HG03520 (cell line): Measurements from ENCODE around the gene MME.
"Not testable (repeated sequence)": the region's sequence is repeated elsewhere in the genome, so short reads cannot be mapped to it uniquely, and the experiment has no call there.

ENCODE experiments used
- ATAC-seq: cut with Tn5 transposase; IDR thresholded peaks from one replicate; pipeline ENCODE4 v1.9.1; 2021; ENCODE audit warnings: mild to moderate bottlenecking, moderate library complexity; ENCODE audit not compliant: unreplicated experiment

MME gene

GRCh38 chr3:155083313-155083905 lies 3.3 kb downstream of the MME start:
- ATAC-seq = no peak

DNA sequence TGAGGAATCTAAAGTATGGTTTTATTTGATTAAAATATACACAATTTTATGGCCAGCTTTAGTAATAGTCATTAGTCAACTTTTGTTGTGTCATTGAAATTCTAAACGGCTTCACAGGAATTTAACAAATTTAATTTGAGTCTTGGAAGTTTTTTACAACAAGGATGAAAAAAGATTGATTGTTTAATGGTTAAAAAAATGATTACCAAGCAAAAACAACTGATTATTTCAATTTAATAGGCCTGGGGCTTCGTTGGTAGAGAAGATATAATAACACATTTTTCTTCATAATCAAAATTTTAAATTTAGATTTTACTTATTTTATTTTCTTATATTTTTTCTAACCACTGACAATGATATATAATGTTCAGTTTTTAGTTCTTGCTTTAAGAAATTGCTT lies 4.4 kb downstream of the MME start:
- ATAC-seq = no peak

GRCh38 chr3:155086051-155086450 lies 5.9 kb downstream of the MME start:
- ATAC-seq = no peak

DNA sequence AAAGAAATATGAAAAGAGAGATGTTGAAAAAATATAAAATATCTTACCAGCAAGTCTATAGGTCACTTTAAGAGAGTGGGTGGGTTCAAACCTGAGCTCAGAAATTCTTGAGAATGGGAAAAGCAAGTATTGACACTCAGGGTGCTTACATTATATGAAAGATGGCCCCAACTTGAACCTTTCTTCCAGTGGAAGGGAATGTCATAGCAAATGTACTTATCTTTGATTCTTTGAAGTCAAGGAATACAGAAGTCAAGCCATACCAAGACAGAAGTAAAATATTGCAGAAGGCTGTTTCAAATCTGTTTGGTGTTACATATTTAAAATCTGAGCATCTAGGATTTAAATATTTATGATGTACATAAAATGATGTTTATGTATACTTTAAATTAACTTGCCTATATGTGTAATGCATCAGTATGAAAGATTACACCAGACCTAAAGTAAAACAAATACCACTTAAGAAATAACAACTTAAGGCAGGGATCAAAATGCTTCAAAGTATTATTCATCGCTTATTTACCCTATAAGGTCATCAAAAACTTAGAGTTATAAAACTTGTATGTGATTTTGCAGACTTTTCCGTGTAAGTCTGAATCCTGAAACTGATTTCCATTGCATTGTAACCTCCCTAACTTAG lies 8.7 kb downstream of the MME start:
- ATAC-seq = no peak

DNA sequence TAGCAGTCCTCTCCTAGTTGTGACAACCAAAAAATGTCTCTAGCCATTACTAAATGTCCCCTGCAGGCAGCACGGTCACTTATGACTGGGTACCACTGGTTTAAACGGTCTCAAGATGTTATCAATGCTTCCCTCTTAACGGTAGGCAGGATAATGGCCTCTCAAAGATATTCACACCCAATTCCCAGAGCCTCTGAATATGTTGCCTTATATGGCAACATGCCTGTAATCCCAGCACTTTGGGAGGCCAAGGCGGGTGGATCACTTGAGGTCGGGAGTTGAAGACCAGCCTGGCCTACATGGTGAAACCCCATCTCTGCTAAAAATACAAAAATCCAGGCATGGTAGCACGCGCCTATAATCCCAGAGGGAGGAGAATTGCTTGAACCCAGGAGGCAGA lies 9.4 kb downstream of the MME start:
- ATAC-seq = no peak

GRCh38 chr3:155093261-155093660 lies 13.1 kb downstream of the MME start:
- no peak for ATAC-seq

DNA sequence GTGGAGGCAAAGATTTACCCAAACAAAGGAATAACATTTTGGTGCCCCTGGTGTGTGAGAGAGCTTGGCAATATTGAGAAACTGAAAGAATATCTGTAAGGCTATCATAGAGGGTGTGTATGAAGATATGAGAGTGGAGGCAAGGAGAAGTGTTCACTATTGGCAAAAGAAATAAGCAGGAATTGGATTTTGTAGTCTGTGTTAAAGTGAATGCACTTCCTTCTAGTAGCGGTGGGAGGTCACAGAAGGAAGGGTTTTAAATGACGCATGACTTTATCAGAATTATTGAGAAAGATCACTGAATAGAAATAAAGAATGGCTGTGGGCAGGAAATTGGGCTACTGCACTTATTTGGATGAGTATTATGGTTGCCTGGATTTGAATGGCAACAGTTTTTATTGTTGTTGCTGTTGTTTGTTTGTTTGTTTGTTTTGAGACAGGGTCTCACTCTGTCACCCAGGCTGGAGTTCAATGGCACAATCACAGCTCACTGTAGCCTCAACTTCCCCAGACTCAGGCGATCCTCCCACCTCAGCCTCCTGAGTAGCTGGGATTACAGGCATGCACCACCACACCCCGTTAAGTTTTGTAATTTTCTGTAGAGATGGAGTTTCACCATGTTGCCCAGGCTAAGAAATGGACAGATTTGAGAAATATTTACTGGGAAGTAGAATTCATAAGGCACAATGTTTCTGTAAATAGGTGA lies 16.3 kb downstream of the MME start:
- ATAC-seq = no peak

GRCh38 chr3:155097009-155097349 lies 16.9 kb downstream of the MME start:
- ATAC-seq = no peak

DNA sequence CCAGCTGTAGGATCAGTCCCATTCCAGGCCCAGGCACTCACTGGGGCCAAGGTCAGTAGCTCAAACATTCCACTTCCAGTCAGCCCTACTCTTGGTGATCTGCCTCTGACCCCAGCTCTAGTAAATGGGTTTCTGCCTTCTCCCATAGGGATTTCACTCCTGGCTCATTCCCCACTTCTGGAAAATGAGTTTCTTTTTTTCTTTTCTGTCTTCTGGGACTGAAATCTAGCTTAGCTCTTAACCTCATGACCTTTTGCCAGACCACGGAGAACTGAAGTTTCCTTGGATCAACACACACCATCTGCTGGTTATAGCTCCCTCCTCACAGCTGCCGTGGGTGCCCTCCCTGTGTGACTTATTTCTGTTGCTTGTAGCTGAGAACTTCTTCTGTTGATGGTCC lies 21.3 kb downstream of the MME start:
- no peak for ATAC-seq

GRCh38 chr3:155102329-155102728 lies 22.2 kb downstream of the MME start:
- ATAC-seq = no peak

DNA sequence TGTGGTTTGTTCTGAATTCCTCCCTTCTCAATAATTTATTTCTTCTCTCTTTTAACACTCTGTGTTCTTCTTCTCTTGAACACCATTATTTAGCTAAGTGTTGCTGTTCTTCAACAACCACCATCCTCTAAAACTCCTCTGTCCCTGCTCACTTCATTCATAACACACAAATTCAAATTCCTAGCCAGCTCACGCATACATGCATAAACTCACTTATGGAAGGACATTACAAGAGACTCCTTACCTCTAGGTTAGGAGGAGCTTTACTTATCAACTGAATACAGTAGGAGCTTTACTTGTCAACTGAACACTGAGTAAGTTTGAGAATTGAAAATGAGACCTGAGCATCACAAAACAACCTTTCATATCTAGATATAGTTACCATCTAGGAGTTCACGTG lies 23.6 kb downstream of the MME start:
- ATAC-seq = no peak

DNA sequence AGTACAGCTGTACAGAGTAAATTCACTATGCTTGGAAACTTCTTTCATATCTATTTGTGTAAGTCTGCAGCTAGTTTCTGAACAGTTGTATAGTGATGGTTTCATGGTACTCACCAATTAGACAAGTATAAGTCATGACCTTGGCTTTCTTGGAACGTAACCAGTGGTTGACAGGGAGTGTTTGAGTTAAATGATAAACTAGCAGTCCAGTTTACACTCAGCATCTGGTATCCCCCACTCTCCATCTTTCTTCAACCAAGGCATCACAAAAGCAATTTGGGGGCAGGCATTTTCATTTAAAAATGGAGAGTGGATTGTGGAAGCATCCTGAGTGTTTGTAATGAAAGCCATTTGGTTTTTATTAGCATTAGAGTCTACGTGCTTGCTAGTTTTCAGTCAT lies 26.0 kb downstream of the MME start:
- ATAC-seq = no peak

DNA sequence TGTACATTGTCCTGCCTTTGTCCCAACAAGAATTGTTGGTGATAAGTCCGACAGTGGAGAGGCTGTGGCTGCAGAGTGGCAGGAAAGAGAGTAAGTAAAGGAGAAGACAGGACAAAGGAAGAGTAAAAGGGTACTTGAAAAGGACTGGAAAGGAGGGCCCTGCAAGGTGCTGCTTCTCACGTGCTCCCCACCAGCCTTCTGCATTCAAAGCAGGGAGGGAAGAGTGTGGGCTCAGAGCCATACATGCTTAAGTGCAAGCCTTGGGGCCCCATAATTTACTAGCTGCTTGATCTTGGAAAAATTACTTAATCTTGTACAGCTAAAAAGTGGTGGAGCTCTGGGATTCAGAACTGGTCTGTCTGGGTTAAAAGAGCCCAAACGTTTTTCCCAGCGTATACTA lies 29.9 kb downstream of the MME start:
- ATAC-seq = no peak

GRCh38 chr3:155110996-155111901 lies 31.1 kb downstream of the MME start:
- no peak for ATAC-seq

- ATAC-seq = no peak
Measured at GRCh38 chr3:155111971-155112370, 31.9 kb downstream of the MME start.

- ATAC-seq = no peak
Measured at GRCh38 chr3:155112661-155113389, 32.7 kb downstream of the MME start.

- not testable (repeated sequence) for ATAC-seq
Measured at GRCh38 chr3:155124745-155125144, 44.6 kb downstream of the MME start.

- no peak for ATAC-seq
Measured at GRCh38 chr3:155129396-155129795, 49.3 kb downstream of the MME start.

DNA sequence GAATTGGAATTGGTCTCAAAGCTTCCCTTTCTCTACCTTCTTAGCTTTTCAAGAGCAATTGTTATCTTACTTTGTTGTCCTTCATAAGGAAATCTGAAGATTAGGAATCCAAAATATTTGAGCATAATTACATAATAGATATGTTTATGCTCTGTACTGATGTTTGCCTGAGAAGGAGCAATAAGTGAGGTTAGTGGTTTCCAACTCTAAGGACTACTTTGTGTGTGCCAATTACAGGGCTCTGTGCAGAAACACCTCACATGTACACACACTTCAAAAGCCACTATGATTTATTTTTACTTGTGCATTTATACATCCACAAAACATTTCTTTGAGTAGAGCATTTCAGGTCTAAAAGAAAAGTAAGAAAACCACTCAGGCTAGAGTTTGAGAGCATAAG lies 49.9 kb downstream of the MME start:
- ATAC-seq = no peak

DNA sequence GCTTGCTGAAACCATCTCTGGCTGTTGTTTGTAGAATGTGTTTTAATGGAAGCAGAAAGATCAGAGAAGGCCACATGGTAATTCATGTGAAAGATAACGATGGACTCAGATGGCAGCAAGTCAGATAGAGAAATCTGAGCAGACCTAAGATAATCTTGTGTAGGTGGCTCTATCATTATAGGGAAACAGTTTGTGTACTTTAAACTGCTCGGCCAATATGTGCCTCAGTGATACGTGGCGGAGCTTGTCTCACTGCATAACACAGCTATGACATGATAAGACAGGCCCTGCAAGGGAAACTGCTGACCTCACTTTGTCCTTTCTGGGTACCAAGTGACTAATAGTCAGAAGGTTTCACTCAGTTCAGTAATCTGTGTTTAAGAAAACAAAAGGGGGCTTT lies 51.0 kb downstream of the MME start:
- peak; percentile 86 for ATAC-seq

DNA sequence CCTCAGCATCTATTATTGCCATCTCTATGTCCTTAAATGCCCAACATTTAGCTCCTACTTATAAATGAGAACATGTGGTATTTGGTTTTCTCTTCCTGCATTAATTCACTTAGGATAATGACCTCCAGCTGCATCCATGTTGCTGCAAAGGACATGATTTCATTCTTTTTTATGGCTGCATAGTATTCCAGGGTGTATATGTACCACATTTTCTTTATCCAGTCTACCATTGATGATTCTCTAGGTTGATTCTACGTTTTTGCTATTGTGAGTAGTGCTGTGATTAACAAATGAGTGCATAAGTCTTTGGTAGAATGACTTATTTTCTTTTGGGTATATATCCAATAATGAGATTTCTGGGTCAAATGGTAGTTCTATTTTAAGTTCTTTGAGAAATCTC lies 54.2 kb downstream of the MME start:
- ATAC-seq = not testable (repeated sequence)
